K562 (cell line): ENCODE measurements around the gene NME8. TPM values are rescaled to one million over a fixed set of nuclear protein-coding genes. Genes with fewer than 3 reads are reported as not detected.

Experiments used
- ATAC-seq: fragments of 200-7000 bp; cut with Tn5 transposase; 3 replicates; pipeline ENCODE4 v1.9.1; 2020; ENCODE audit warnings: moderate library complexity
- BruUV-seq: library from RNA; stranded (reverse); fragments of 400-500 nt; replicated peaks from 2 replicates; lab custom pipeline; 2021; lab: Mats Ljungman, UMichigan
- CTCF ChIA-PET: fragments of 300-600 bp; formaldehyde crosslinking; extraction: SDS; loops from one replicate; lab custom pipeline; 2021; ENCODE audit warnings: low intra/inter-chr PET ratio; lab: Yijun Ruan, JAX
- POLR2A ChIA-PET: fragments of 300-600, 350-650 bp; sonication (Branson Sonifier 250); formaldehyde crosslinking; extraction: SDS; loops from one replicate; lab custom pipeline; 2021; ENCODE audit warnings: antibody characterized with exemption, inconsistent platforms; lab: Yijun Ruan, JAX
- DNase-seq, 4 experiments: peaks; one replicate each; pipeline versions ENCODE4 v3.0.0 to v3.0.0-alpha.2; 2011 to 2018; ENCODE audit warnings: low spot score in 3 of 4, mixed read lengths in 3 of 4; ENCODE audit errors: extremely low read depth in 1 of 4
- FAIRE-seq: peaks from 2 replicates; lab custom pipeline; 2011; peaks lifted over from hg19 to GRCh38; lab: Jason Lieb, UNC
- H2AFZ ChIP-seq: 2 replicates; pipeline ENCODE4 v1.6.0; 2011; ENCODE audit warnings: low read depth, low read length, control low read depth, inconsistent platforms
- H3K27ac ChIP-seq: fragments of 200-600 bp; 3 replicates; pipeline ENCODE4 v1.8.0; 2011; ENCODE audit warnings: low read depth, mild to moderate bottlenecking, control low read depth, inconsistent platforms, low read length, moderate library complexity, mixed read lengths; ENCODE audit errors: extremely low read depth
- H3K27me3 ChIP-seq, 2 experiments: fragments of 300-600 bp in 1 of 2; 2 replicates in 1 of 2; 3 replicates in 1 of 2; pipeline versions ENCODE4 v1.6.0 to v1.8.0; 2011; ENCODE audit warnings: inconsistent platforms in 2 of 2, low read length in 2 of 2, mild to moderate bottlenecking in 1 of 2, mixed read lengths in 1 of 2, moderate library complexity in 1 of 2; ENCODE audit not compliant: control insufficient read depth in 2 of 2, insufficient read depth in 2 of 2
- H3K36me3 ChIP-seq: fragments of 300-600 bp; 3 replicates; pipeline ENCODE4 v1.8.0; 2011; ENCODE audit warnings: mild to moderate bottlenecking, low read length, inconsistent platforms; ENCODE audit not compliant: control insufficient read depth, insufficient read depth
- H3K4me1 ChIP-seq, 2 experiments: fragments of 200-600 bp in 1 of 2; replicated peaks in 1 of 2; 2 replicates in 1 of 2; 3 replicates in 1 of 2; pipeline versions ENCODE4 v1.5.1 to v1.8.0; 2011; ENCODE audit warnings: inconsistent platforms in 2 of 2, low read length in 2 of 2, mild to moderate bottlenecking in 1 of 2, mixed read lengths in 1 of 2, moderate library complexity in 1 of 2; ENCODE audit not compliant: control insufficient read depth in 2 of 2, insufficient read depth in 2 of 2
- H3K4me2 ChIP-seq: 2 replicates; pipeline ENCODE4 v1.6.1; 2011; ENCODE audit warnings: low read length, control low read depth, inconsistent platforms, mixed read lengths; ENCODE audit not compliant: insufficient read depth
- H3K4me3 ChIP-seq: fragments of 200-600 bp; sonication (generic), shearing (Covaris generic); 2 replicates; pipeline ENCODE4 v1.5.1; 2016; ENCODE audit warnings: control low read depth, inconsistent platforms
- H3K79me2 ChIP-seq: fragments of 200-600 bp; 3 replicates; pipeline ENCODE4 v1.8.0; 2011; ENCODE audit warnings: low read length, inconsistent platforms; ENCODE audit not compliant: control insufficient read depth, insufficient read depth
- H3K9ac ChIP-seq, 2 experiments: 2 replicates each; pipeline versions ENCODE4 v1.6.0 to v1.6.1; 2011; ENCODE audit warnings: low read depth in 2 of 2, low read length in 2 of 2, control low read depth in 1 of 2, inconsistent platforms in 1 of 2, mild to moderate bottlenecking in 1 of 2, mixed read lengths in 1 of 2; ENCODE audit not compliant: insufficient read depth in 1 of 2
- H3K9me1 ChIP-seq: one replicate; pipeline ENCODE4 v1.6.0; 2011; ENCODE audit warnings: inconsistent platforms, mild to moderate bottlenecking, low read length, moderate library complexity; ENCODE audit not compliant: control insufficient read depth, insufficient read depth
- H3K9me3 ChIP-seq: replicated peaks from 2 replicates; pipeline ENCODE4 v1.5.1; 2011; ENCODE audit warnings: low read depth, low read length, inconsistent platforms; ENCODE audit not compliant: control insufficient read depth, insufficient read depth
- H4K20me1 ChIP-seq: replicated peaks from 2 replicates; pipeline ENCODE4 v1.6.1; 2011; ENCODE audit warnings: low read length, inconsistent platforms, mixed read lengths; ENCODE audit not compliant: control insufficient read depth, insufficient read depth
- ARHGAP35 ChIP-seq: fragments of 450-650 bp; IDR thresholded peaks from 2 replicates; pipeline ENCODE4 v1.6.1; 2018; ENCODE audit not compliant: partially characterized antibody
- CBFA2T3 ChIP-seq: fragments of 450-650 bp; IDR thresholded peaks from 2 replicates; pipeline ENCODE4 v1.6.1; 2017
- FOS ChIP-seq: IDR thresholded peaks from 3 replicates; pipeline ENCODE4 v1.6.1; 2011; ENCODE audit not compliant: insufficient read length; ENCODE audit errors: extremely low read depth
- FOXA1 ChIP-seq: fragments of 450-650 bp; IDR thresholded peaks from 2 replicates; pipeline ENCODE4 v1.6.1; 2016; ENCODE audit warnings: mild to moderate bottlenecking, borderline replicate concordance
- MCM3 ChIP-seq: fragments of 450-650 bp; IDR thresholded peaks from 2 replicates; pipeline ENCODE4 v1.6.1; 2016
- NELFE ChIP-seq: IDR thresholded peaks from 2 replicates; pipeline ENCODE4 v1.6.1; 2011; ENCODE audit warnings: mild to moderate bottlenecking; ENCODE audit not compliant: insufficient read depth, insufficient read length
- POLR3A ChIP-seq: IDR thresholded peaks from 2 replicates; pipeline ENCODE4 v1.6.1; 2011; ENCODE audit warnings: borderline replicate concordance, mild to moderate bottlenecking, moderate library complexity; ENCODE audit not compliant: insufficient read length, insufficient read depth; ENCODE audit errors: extremely low read depth
- POLR3G ChIP-seq: IDR thresholded peaks from 2 replicates; pipeline ENCODE4 v1.6.1; 2011; ENCODE audit not compliant: insufficient read length, insufficient replicate concordance; ENCODE audit errors: extremely low read depth
- SRSF1 ChIP-seq: fragments of 200-400 bp; formaldehyde crosslinking; IDR thresholded peaks from 2 replicates; pipeline ENCODE4 v1.6.1; 2017; ENCODE audit warnings: mild to moderate bottlenecking, low read depth, low read length, moderate library complexity
- TEAD1 ChIP-seq, 2 experiments: fragments of 450-650 bp in 1 of 2; sonication (generic) in 1 of 2; formaldehyde crosslinking; IDR thresholded peaks; 2 replicates each; pipeline versions ENCODE4 v1.4.0 to v1.8.0; 2020 to 2022; ENCODE audit warnings: mild to moderate bottlenecking in 2 of 2, missing genetic modification reagents in 1 of 2
- ZNF740 ChIP-seq, 3 experiments: fragments of 200-800 bp in 1 of 3; sonication (Bioruptor generic) in 1 of 3; sonication (generic) in 1 of 3; formaldehyde crosslinking in 1 of 3; IDR thresholded peaks; 2 replicates each; pipeline versions ENCODE4 v1.6.1 to v1.8.0; 2016 to 2022; ENCODE audit warnings: mild to moderate bottlenecking in 2 of 3, missing compliant biosample characterization in 2 of 3, missing genetic modification characterization in 2 of 3, missing genetic modification reagents in 1 of 3
- WGBS: fragments of 100-300 bp; shearing (Covaris generic); methylation state at CpG from one replicate; pipeline ENCODE4 v1.1.6; 2016; ENCODE audit warnings: low coverage, mixed read lengths; ENCODE audit not compliant: insufficient coverage; ENCODE audit errors: missing lambda C conversion rate; 5-methylcytosine and 5-hydroxymethylcytosine counted together
- in situ Hi-C: fragments of 300-500 bp; cut with MboI; formaldehyde crosslinking; loops from 4 replicates; pipeline ENCODE4 v1.15.0; 2018; ENCODE audit warnings: inconsistent platforms, mixed read lengths
- intact Hi-C: fragments of 100-400 bp; cut with micrococcal nuclease; formaldehyde crosslinking; loops from 2 replicates; pipeline ENCODE4 v1.14.2; 2022
- polyA plus RNA-seq, 8 experiments: library from polyadenylated mRNA; depleted of rRNA in 4 of 8; stranded (reverse) in 5 of 8; unstranded in 3 of 8; fragments of >200 nt; fragmentation: Nextera tagmentation in 2 of 8; fragmentation: Illumina TruSeq in 1 of 8; extraction: Ambion mirVana in 2 of 8; extraction: Trizol in 1 of 8; gene quantifications; 2 replicates each; pipeline versions ENCODE4 v1.2.1 to v1.2.3, GENCODE V29; 2011 to 2014; ENCODE audit warnings: inconsistent platforms in 1 of 8, missing spikeins in 1 of 8
- total RNA-seq, 7 experiments: library from RNA; depleted of rRNA in 6 of 7; stranded (reverse); fragments of >200 nt in 6 of 7; fragmentation: Illumina TruSeq in 2 of 7; extraction: Trizol in 2 of 7; gene quantifications; 2 replicates each; pipeline versions ENCODE4 v1.2.1 to v1.2.3, GENCODE V29; 2011 to 2021; ENCODE audit warnings: low replicate concordance in 1 of 7
- TF ChIP-seq, protein P1 (sequence below), 2 experiments: fragments of 450-650 bp; conservative IDR thresholded peaks; 2 replicates each; pipeline ENCODE4 v1.6.1; 2017; ENCODE audit warnings: mild to moderate bottlenecking in 2 of 2, moderate library complexity in 2 of 2
- TF ChIP-seq, protein P2 (sequence below): sonication (generic); formaldehyde crosslinking; IDR thresholded peaks from 2 replicates; pipeline ENCODE4 v1.8.0; 2023; ENCODE audit warnings: missing genetic modification reagents, mild to moderate bottlenecking, borderline replicate concordance

Gene NME8
- total and polyA plus RNA-seq, 9 of the 15 experiments (the other 6 are each of a cell fraction or from before 2014, with no cell fraction given) = not detected

GRCh38 chr7:37820708-37821468 lies 27.5 kb upstream of the NME8 start:
- Histone ChIP-seq H3K36me3 (no peaks in the 10 kb centered on the region), H3K9ac (no peak overlapping the region), H3K27me3 (no peaks in the 10 kb centered on the region), H3K4me3 (no peak overlapping the region), H3K27ac (no peak overlapping the region), H3K9me1 (no peaks in the 10 kb centered on the region), H3K4me1 (no peaks in the 10 kb centered on the region), H3K4me2 (no peak overlapping the region), H3K79me2 (no peaks in the 10 kb centered on the region), H2AFZ (no peak overlapping the region), H3K9me3 (no peaks in the 10 kb centered on the region), H4K20me1 (no peaks in the 10 kb centered on the region)
- ChIA-PET CTCF (interaction anchor here (0.5 kb wide), 1 partner anchor 967 kb away, joined by 3 read pairs; no protein-coding TSS in a partner anchor), POLR2A (no interaction called here)
- no peak for FAIRE-seq
- DNase-seq = no peak
- 0% methylated on average over 3 of the region's 3 CpGs for WGBS
- no TSS peak for BruUV-seq
- intact Hi-C loops = no loop called here
- in situ Hi-C loops = no loop called here
- ATAC-seq = no peak
- TF ChIP-seq ZNF740 (CRISPR knock-in tag; IDR thresholded peaks at IDR 0.05) (no peak), ZNF740 (tag; IDR thresholded peaks at IDR 0.05) (no peak), FOS (no peak), NELFE (no peak), CBFA2T3 (no peak), SRSF1 (no peak), TEAD1 (CRISPR knock-in tag; IDR thresholded peaks at IDR 0.05) (no peak), ARHGAP35 (no peak), POLR3G (no peak), MCM3 (no peak), FOXA1 (no peak), POLR3A (no peak)
- TF ChIP-seq, protein P1, sequence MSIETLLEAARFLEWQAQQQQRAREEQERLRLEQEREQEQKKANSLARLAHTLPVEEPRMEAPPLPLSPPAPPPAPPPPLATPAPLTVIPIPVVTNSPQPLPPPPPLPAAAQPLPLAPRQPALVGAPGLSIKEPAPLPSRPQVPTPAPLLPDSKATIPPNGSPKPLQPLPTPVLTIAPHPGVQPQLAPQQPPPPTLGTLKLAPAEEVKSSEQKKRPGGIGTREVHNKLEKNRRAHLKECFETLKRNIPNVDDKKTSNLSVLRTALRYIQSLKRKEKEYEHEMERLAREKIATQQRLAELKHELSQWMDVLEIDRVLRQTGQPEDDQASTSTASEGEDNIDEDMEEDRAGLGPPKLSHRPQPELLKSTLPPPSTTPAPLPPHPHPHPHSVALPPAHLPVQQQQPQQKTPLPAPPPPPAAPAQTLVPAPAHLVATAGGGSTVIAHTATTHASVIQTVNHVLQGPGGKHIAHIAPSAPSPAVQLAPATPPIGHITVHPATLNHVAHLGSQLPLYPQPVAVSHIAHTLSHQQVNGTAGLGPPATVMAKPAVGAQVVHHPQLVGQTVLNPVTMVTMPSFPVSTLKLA (conservative IDR thresholded peaks at IDR 0.05) = no peak
- TF ChIP-seq, protein P2, sequence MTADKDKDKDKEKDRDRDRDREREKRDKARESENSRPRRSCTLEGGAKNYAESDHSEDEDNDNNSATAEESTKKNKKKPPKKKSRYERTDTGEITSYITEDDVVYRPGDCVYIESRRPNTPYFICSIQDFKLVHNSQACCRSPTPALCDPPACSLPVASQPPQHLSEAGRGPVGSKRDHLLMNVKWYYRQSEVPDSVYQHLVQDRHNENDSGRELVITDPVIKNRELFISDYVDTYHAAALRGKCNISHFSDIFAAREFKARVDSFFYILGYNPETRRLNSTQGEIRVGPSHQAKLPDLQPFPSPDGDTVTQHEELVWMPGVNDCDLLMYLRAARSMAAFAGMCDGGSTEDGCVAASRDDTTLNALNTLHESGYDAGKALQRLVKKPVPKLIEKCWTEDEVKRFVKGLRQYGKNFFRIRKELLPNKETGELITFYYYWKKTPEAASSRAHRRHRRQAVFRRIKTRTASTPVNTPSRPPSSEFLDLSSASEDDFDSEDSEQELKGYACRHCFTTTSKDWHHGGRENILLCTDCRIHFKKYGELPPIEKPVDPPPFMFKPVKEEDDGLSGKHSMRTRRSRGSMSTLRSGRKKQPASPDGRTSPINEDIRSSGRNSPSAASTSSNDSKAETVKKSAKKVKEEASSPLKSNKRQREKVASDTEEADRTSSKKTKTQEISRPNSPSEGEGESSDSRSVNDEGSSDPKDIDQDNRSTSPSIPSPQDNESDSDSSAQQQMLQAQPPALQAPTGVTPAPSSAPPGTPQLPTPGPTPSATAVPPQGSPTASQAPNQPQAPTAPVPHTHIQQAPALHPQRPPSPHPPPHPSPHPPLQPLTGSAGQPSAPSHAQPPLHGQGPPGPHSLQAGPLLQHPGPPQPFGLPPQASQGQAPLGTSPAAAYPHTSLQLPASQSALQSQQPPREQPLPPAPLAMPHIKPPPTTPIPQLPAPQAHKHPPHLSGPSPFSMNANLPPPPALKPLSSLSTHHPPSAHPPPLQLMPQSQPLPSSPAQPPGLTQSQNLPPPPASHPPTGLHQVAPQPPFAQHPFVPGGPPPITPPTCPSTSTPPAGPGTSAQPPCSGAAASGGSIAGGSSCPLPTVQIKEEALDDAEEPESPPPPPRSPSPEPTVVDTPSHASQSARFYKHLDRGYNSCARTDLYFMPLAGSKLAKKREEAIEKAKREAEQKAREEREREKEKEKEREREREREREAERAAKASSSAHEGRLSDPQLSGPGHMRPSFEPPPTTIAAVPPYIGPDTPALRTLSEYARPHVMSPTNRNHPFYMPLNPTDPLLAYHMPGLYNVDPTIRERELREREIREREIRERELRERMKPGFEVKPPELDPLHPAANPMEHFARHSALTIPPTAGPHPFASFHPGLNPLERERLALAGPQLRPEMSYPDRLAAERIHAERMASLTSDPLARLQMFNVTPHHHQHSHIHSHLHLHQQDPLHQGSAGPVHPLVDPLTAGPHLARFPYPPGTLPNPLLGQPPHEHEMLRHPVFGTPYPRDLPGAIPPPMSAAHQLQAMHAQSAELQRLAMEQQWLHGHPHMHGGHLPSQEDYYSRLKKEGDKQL (CRISPR knock-in tag) = no peak
